Suprapubic skin (tissue), 4 donors: ENCODE data around the gene CYB561.

Source experiments
- CTCF ChIP-seq, 2 donors: fragments of 200-600 bp in 1 of 2; fragments of 450-650 bp in 1 of 2; sonication (generic) in 1 of 2; IDR thresholded peaks; one replicate each; pipeline ENCODE4 v1.5.1; 2016 to 2019; ENCODE audit warnings: antibody characterized with exemption in 2 of 2, mild to moderate bottlenecking in 1 of 2, moderate library complexity in 1 of 2
- POLR2A ChIP-seq, 2 donors: fragments of 450-650 bp; IDR thresholded peaks; one replicate each; pipeline ENCODE4 v1.6.1; 2017; ENCODE audit warnings: antibody characterized with exemption in 2 of 2, mild to moderate bottlenecking in 2 of 2, moderate library complexity in 2 of 2
- POLR2AphosphoS5 ChIP-seq, 3 donors: sonication (generic); formaldehyde crosslinking; IDR thresholded peaks; one replicate each; pipeline ENCODE4 v1.6.1; 2017; ENCODE audit warnings: antibody characterized with exemption in 3 of 3

GRCh38 chr17:63419398-63419797 lies 26.7 kb downstream of the CYB561 start:
- no peak for TF ChIP-seq POLR2AphosphoS5 (IDR thresholded peaks at IDR 0.05)
- no peak for TF ChIP-seq CTCF (IDR thresholded peaks at IDR 0.05)
- no peak for TF ChIP-seq POLR2A (IDR thresholded peaks at IDR 0.05)
